ENCODE measurements around the gene DDA1. TPM values are rescaled to one million over a fixed set of nuclear protein-coding genes. Genes with fewer than 3 reads are reported as not detected.
A peak's percentile ranks its signal among the peaks of the same experiment; 100 is the strongest.

The DDA1 gene
- total and polyA plus RNA-seq, 9 of the 15 experiments (the other 6 are each of a cell fraction or from before 2014, with no cell fraction given) = 1.4 to 83.8 (median 33.8) TPM

- TF ChIP-seq HINFP (tag; conservative IDR thresholded peaks at IDR 0.05; ENCODE audit: low read depth) = 0 out of 2 replicates have a peak, but pooled peaks have one; percentile 32
- 0 out of 2 replicates have a peak, but pooled peaks have one; percentile 44 for TF ChIP-seq ZNF79 (CRISPR knock-in tag; IDR thresholded peaks at IDR 0.05; ENCODE audit: low read depth)
- peak; percentile 57; the same call in 1 of the 2 replicates for TF ChIP-seq KLF16 (IDR thresholded peaks at IDR 0.05)
- TF ChIP-seq RBM14 (IDR thresholded peaks at IDR 0.05; ENCODE audit: borderline replicate concordance, insufficient read depth, low read depth, low read length) = no peak
- peak; percentile 78 for TF ChIP-seq PKNOX1 (IDR thresholded peaks at IDR 0.05)
- TF ChIP-seq MYC (IDR thresholded peaks at IDR 0.05; ENCODE audit: low read depth, low read length) = 0 out of 2 replicates have a peak, but pooled peaks have one; percentile 10
- TF ChIP-seq MYC (CRISPR knock-in tag; IDR thresholded peaks at IDR 0.05; ENCODE audit: borderline replicate concordance, low read depth) = no peak
- peak; percentile 98 for TF ChIP-seq SIN3B (IDR thresholded peaks at IDR 0.05; ENCODE audit: low read depth)
- 0 out of 2 replicates have a peak, but pooled peaks have one; percentile 68 for TF ChIP-seq MTA3 (IDR thresholded peaks at IDR 0.05; ENCODE audit: borderline replicate concordance)
- 0 out of 2 replicates have a peak, but pooled peaks have one; percentile 9 for TF ChIP-seq ZFX (CRISPR knock-in tag; IDR thresholded peaks at IDR 0.05)
- no peak for TF ChIP-seq ARHGAP35 (IDR thresholded peaks at IDR 0.05; ENCODE audit: partially characterized antibody)
- peak in 1 of 2 experiments; percentile 59; a peak in 1 of 4 replicates for TF ChIP-seq TEAD1 (CRISPR knock-in tag; IDR thresholded peaks at IDR 0.05)
- no peak for TF ChIP-seq ATF1 (CRISPR knock-in tag; IDR thresholded peaks at IDR 0.05)
- peak; percentile 93 for TF ChIP-seq ATF1 (tag; IDR thresholded peaks at IDR 0.05)
- TF ChIP-seq ZBTB11 (CRISPR knock-in tag; IDR thresholded peaks at IDR 0.05) = peak in 1 of 3 experiments; percentile 93; a peak in 2 of 6 replicates
- no peak for TF ChIP-seq SMC3 (conservative IDR thresholded peaks at IDR 0.05; ENCODE audit: insufficient read depth, low read depth, low read length)
- TF ChIP-seq ETS1 (conservative IDR thresholded peaks at IDR 0.05; ENCODE audit: control insufficient read depth, low read depth, low read length) = peak; percentile 84
- TF ChIP-seq GTF2F1 (IDR thresholded peaks at IDR 0.05; ENCODE audit: low read depth, low read length) = no peak
- TF ChIP-seq MECOM (CRISPR knock-in tag; IDR thresholded peaks at IDR 0.05) = 0 out of 2 replicates have a peak, but pooled peaks have one; percentile 55
- TF ChIP-seq CC2D1A (IDR thresholded peaks at IDR 0.05) = peak; percentile 95
These were observed 42.2 kb upstream of the DDA1 start, which contains the start of gene BABAM1 (continued) for GRCh38 chr19:17266975-17267788.

Measured in K562 (cell line).